Adrenal gland (tissue), 12 donors: ENCODE data around the gene SNRNP48. TPM values are rescaled to one million over a fixed set of nuclear protein-coding genes. Genes with fewer than 3 reads are reported as not detected.

Experiments used
- DNase-seq, 7 donors: peaks; one replicate each; pipeline ENCODE4 v3.0.0-alpha.2; 2019 to 2020
- H3K27ac ChIP-seq, 5 donors: fragments of 200-600 bp; sonication (generic) in 4 of 5; 1 replicate in 3 of 5; 2 replicates in 2 of 5; pipeline versions ENCODE4 v1.5.1 to v1.8.0; 2016 to 2020; ENCODE audit warnings: mild to moderate bottlenecking in 1 of 5
- H3K27me3 ChIP-seq: fragments of 200-600 bp; 2 replicates; pipeline ENCODE4 v1.8.0; 2021
- H3K36me3 ChIP-seq, 2 donors: fragments of 200-600 bp; replicated peaks in 1 of 2; 1 replicate in 1 of 2; 2 replicates in 1 of 2; pipeline versions ENCODE4 v1.5.1 to v1.8.0; 2018 to 2022
- H3K4me1 ChIP-seq, 2 donors: fragments of 200-600 bp; replicated peaks in 1 of 2; 1 replicate in 1 of 2; 2 replicates in 1 of 2; pipeline versions ENCODE4 v1.5.1 to v1.8.0; 2018 to 2021
- H3K4me3 ChIP-seq, 4 donors: fragments of 200-600 bp; sonication (generic) in 3 of 4; one replicate each; pipeline ENCODE4 v1.5.1; 2016 to 2018
- H3K9me3 ChIP-seq, 3 donors: fragments of 200-600 bp; sonication (generic) in 1 of 3; replicated peaks in 1 of 3; 1 replicate in 2 of 3; 2 replicates in 1 of 3; pipeline versions ENCODE4 v1.5.1 to v1.8.0; 2016 to 2021
- CTCF ChIP-seq, 6 experiments: fragments of 450-650 bp in 4 of 6; fragments of 200-600 bp in 2 of 6; sonication (generic) in 1 of 6; IDR thresholded peaks; 1 replicate in 5 of 6; 2 replicates in 1 of 6; pipeline versions ENCODE4 v1.5.1 to v1.8.0; 2016 to 2021; ENCODE audit warnings: antibody characterized with exemption in 6 of 6, mild to moderate bottlenecking in 2 of 6, moderate library complexity in 1 of 6
- POLR2A ChIP-seq, 2 donors: fragments of 450-650 bp; IDR thresholded peaks; one replicate each; pipeline ENCODE4 v1.6.1; 2017; ENCODE audit warnings: antibody characterized with exemption in 2 of 2, mild to moderate bottlenecking in 2 of 2, moderate library complexity in 1 of 2
- WGBS, 4 donors: extraction: QIAGEN DNeasy Blood & Tissue Kit in 2 of 4; methylation state at CpG; one replicate each; pipeline versions ENCODE4 v1.1.5 to v1.1.7; 2013 to 2017; 5-methylcytosine and 5-hydroxymethylcytosine counted together
- intact Hi-C, 2 donors: fragments of 100-400 bp; cut with DNase I; formaldehyde crosslinking; loops; one replicate each; pipeline versions ENCODE4 v1.14.1 to v1.15.0; 2022 to 2023
- polyA plus RNA-seq, 3 donors: library from polyadenylated mRNA; stranded (reverse); fragments of 200-250 nt in 2 of 3; fragments of 350-450 nt in 1 of 3; fragmentation: Illumina TruSeq in 1 of 3; extraction: RNeasy Lipid Tissue Mini Kit (QIAGEN cat#74804) in 1 of 3; gene quantifications; one replicate each; pipeline ENCODE4 v1.2.3, GENCODE V29; 2013 to 2014
- total RNA-seq, 9 donors: library from RNA; depleted of rRNA in 4 of 9; stranded (reverse); fragments of >200 nt in 4 of 9; fragments of 120-200 nt in 1 of 9; fragmentation: NEBNext Ultra II Directional in 1 of 9; extraction: Animal tissue kit (Norgen Biotek cat#: 25700) in 1 of 9; gene quantifications; one replicate each; pipeline versions ENCODE4 v1.1.0 to v1.2.4, GENCODE V29; 2013 to 2023
- donor health status: healthy with polysubstance abuse.
- donor health status: Bipolar disorder and iron deficiency.
- donor health status: DM: yes; HTN: yes; CAD: no.
- donor health status: DM: no; HTN: no; CAD: no.
- donor health status: DM: no; HTN: no; CAD: no.
- donor health status: DM: yes; HTN: yes; CAD: no.

SNRNP48 gene
- total and polyA plus RNA-seq, 12 donors = 2.5 to 13.1 (median 8.9) TPM

- Histone ChIP-seq H3K27me3 (no peaks in the 10 kb centered on the region), H3K36me3 (no peaks in the 10 kb centered on the region), H3K4me3 (no peak overlapping the region), H3K9me3 (no peaks in the 10 kb centered on the region), H3K27ac (no peak overlapping the region), H3K4me1 (no peaks in the 10 kb centered on the region)
- intact Hi-C loops = no loop called here
- WGBS, 4 donors = 67 to 79% (median 74%) methylated on average over 4 of the region's 4 CpGs
- DNase-seq = no peak
- TF ChIP-seq POLR2A (IDR thresholded peaks at IDR 0.05) (no peak), CTCF (IDR thresholded peaks at IDR 0.05) (no peak)
These were observed 60.9 kb downstream of the SNRNP48 start for GRCh38 chr6:7650878-7651277.

- H3K36me3 ChIP-seq = no peaks in the 10 kb centered on the region
These were observed 63.0 kb downstream of the SNRNP48 start for GRCh38 chr6:7652957-7653356.

DNA sequence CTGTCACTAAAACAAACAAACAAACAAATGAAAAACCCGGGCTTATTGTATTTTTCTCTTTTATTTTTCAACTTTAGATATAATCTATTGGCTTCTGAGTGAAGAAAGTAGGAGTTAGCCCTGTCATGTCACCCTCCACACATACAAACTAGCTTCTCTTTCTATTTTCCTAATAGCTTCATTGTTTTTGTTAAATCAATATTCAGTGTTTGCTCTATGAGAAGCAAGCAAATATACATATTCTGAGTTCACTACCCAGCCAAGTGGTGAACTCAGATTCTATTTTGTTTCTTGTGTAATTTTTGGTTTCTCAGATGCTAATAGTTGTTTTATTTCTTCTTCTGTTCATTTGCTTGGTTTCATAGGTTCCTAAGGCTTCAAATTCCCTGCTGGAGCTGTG, 66.4 kb downstream of the SNRNP48 start:
- 81 to 84% (median 82%) methylated on average over 1 of the region's 1 CpG for WGBS, 4 donors

More at GRCh38 chr6:7652957-7653356, 63.0 kb downstream of the SNRNP48 start:
- Histone ChIP-seq H3K4me1 (no peaks in the 10 kb centered on the region), H3K4me3 (no peak overlapping the region), H3K9me3 (no peaks in the 10 kb centered on the region), H3K27me3 (no peaks in the 10 kb centered on the region), H3K27ac (no peak overlapping the region)
- no peak for DNase-seq
- TF ChIP-seq CTCF (IDR thresholded peaks at IDR 0.05) = no peak
- WGBS, 4 donors = 89 to 95% (median 92%) methylated on average over 3 of the region's 3 CpGs
- intact Hi-C loops = no loop called here

DNA sequence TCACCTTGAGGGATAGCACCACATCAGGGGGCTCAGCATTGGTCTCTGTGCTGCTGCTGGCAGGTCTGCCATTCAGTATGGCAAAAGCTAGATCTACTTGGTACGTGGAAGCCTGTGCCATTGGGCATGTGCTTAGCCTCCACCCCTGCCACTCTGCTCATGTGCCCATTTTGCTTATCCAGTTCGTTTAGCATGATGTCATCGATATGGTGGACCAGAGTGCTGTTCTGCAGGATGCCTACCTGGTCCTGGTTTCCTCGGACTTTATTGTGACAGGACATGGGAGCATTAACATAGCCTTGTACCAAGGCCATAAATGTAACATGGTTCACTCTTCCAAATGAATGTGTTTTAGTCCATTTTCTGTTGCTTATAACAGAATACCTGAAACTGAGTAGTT, 68.5 kb downstream of the SNRNP48 start:
- H3K27ac ChIP-seq = no peak overlapping the region
- H3K27me3 ChIP-seq = no peaks in the 10 kb centered on the region
- TF ChIP-seq POLR2A (IDR thresholded peaks at IDR 0.05) (no peak), CTCF (IDR thresholded peaks at IDR 0.05) (no peak)
- H3K36me3 ChIP-seq = no peaks in the 10 kb centered on the region
- no peaks in the 10 kb centered on the region for H3K4me1 ChIP-seq
- intact Hi-C loops = no loop called here
- H3K9me3 ChIP-seq = no peaks in the 10 kb centered on the region
- no peak for DNase-seq
- WGBS, 4 donors = 80 to 86% (median 82%) methylated on average over 4 of the region's 4 CpGs
- H3K4me3 ChIP-seq = no peak overlapping the region

More for the DNA sequence above, 66.4 kb downstream of the SNRNP48 start:
- H3K27ac ChIP-seq = no peak overlapping the region
- DNase-seq = no peak
- H3K9me3 ChIP-seq = no peaks in the 10 kb centered on the region
- no peak overlapping the region for H3K4me3 ChIP-seq
- no peaks in the 10 kb centered on the region for H3K27me3 ChIP-seq
- H3K4me1 ChIP-seq = no peaks in the 10 kb centered on the region
- no peak for TF ChIP-seq POLR2A (IDR thresholded peaks at IDR 0.05)
- no peak for TF ChIP-seq CTCF (IDR thresholded peaks at IDR 0.05)
- intact Hi-C loops = no loop called here
- H3K36me3 ChIP-seq = no peaks in the 10 kb centered on the region
